GM19468 (cell line): ENCODE measurements around the gene TKT.
A peak's percentile ranks its signal among the peaks of the same experiment; 100 is the strongest.
"Not testable (repeated sequence)": the region's sequence is repeated elsewhere in the genome, so short reads cannot be mapped to it uniquely, and the experiment has no call there.

Experiments used
- ATAC-seq: cut with Tn5 transposase; IDR thresholded peaks from one replicate; pipeline ENCODE4 v1.9.1; 2021; ENCODE audit warnings: mild to moderate bottlenecking, moderate library complexity, moderate number of reproducible peaks; ENCODE audit not compliant: unreplicated experiment; ENCODE audit errors: extremely low read depth

Gene TKT

GRCh38 chr3:53260286-53260785 lies 4.5 kb upstream of the TKT start:
- no peak for ATAC-seq

- ATAC-seq = no peak
Measured at GRCh38 chr3:53259427-53260259, 3.8 kb upstream of the TKT start.

- no peak for ATAC-seq
Measured at GRCh38 chr3:53258600-53259426, 3.0 kb upstream of the TKT start.

GRCh38 chr3:53257465-53257864 lies 1.6 kb upstream of the TKT start:
- no peak for ATAC-seq

- ATAC-seq = no peak
Measured at GRCh38 chr3:53256704-53257055, 858 bp upstream of the TKT start.

- ATAC-seq = peak; percentile 12
Measured at GRCh38 chr3:53255423-53255774, 423 bp downstream of the TKT start.

- ATAC-seq = no peak
Measured at GRCh38 chr3:53254509-53255422, 1.1 kb downstream of the TKT start.

GRCh38 chr3:53253707-53254508 lies 1.9 kb downstream of the TKT start:
- ATAC-seq = no peak

- not testable (repeated sequence) for ATAC-seq
Measured at GRCh38 chr3:53252947-53253322, 2.9 kb downstream of the TKT start.

GRCh38 chr3:53252096-53252946 lies 3.5 kb downstream of the TKT start:
- no peak for ATAC-seq

- no peak for ATAC-seq
Measured at GRCh38 chr3:53250881-53251605, 4.8 kb downstream of the TKT start.

GRCh38 chr3:53250453-53250852 lies 5.4 kb downstream of the TKT start:
- ATAC-seq = no peak

GRCh38 chr3:53248161-53248560 lies 7.7 kb downstream of the TKT start:
- ATAC-seq = no peak

- no peak for ATAC-seq
Measured at GRCh38 chr3:53247619-53248018, 8.2 kb downstream of the TKT start.

GRCh38 chr3:53244271-53244670 lies 11.6 kb downstream of the TKT start:
- no peak for ATAC-seq

- ATAC-seq = no peak
Measured at GRCh38 chr3:53243785-53244184, 12.0 kb downstream of the TKT start.

- ATAC-seq = no peak
Measured at GRCh38 chr3:53243165-53243564, 12.7 kb downstream of the TKT start.

GRCh38 chr3:53242642-53243041 lies 13.2 kb downstream of the TKT start:
- no peak for ATAC-seq
